HK-2 (cell line): ENCODE results near the gene ADAMTS9.

Source experiments
- DNase-seq: peaks from one replicate; pipeline ENCODE4 v3.0.0-alpha.2; 2018; ENCODE audit not compliant: unreplicated experiment

Gene ADAMTS9

GRCh38 chr3:64621275-64621674, 66.5 kb downstream of the ADAMTS9 start:
- DNase-seq = no peak

- no peak for DNase-seq
Observed at GRCh38 chr3:64620020-64620419, 67.8 kb downstream of the ADAMTS9 start.

- DNase-seq = no peak
Observed at GRCh38 chr3:64619216-64619615, 68.6 kb downstream of the ADAMTS9 start.

GRCh38 chr3:64617610-64618009, 70.2 kb downstream of the ADAMTS9 start:
- DNase-seq = no peak

GRCh38 chr3:64616953-64617352, 70.8 kb downstream of the ADAMTS9 start:
- no peak for DNase-seq

- no peak for DNase-seq
Observed at GRCh38 chr3:64612916-64613526, 74.8 kb downstream of the ADAMTS9 start.

- no peak for DNase-seq
Observed at GRCh38 chr3:64612082-64612860, 75.5 kb downstream of the ADAMTS9 start.

GRCh38 chr3:64608741-64609140, 79.1 kb downstream of the ADAMTS9 start:
- no peak for DNase-seq

GRCh38 chr3:64607032-64607551, 80.7 kb downstream of the ADAMTS9 start:
- DNase-seq = no peak

GRCh38 chr3:64604313-64604712, 83.5 kb downstream of the ADAMTS9 start:
- no peak for DNase-seq

- no peak for DNase-seq
Observed at GRCh38 chr3:64601824-64602223, 86.0 kb downstream of the ADAMTS9 start.

GRCh38 chr3:64600246-64600950, 87.4 kb downstream of the ADAMTS9 start:
- no peak for DNase-seq

GRCh38 chr3:64599651-64600050, 88.1 kb downstream of the ADAMTS9 start:
- DNase-seq = no peak

GRCh38 chr3:64595253-64595694, 92.5 kb downstream of the ADAMTS9 start:
- no peak for DNase-seq

GRCh38 chr3:64594134-64594533, 93.7 kb downstream of the ADAMTS9 start:
- DNase-seq = no peak

GRCh38 chr3:64593350-64593749, 94.5 kb downstream of the ADAMTS9 start:
- no peak for DNase-seq

GRCh38 chr3:64591615-64592014, 96.2 kb downstream of the ADAMTS9 start:
- no peak for DNase-seq

- DNase-seq = no peak
Observed at GRCh38 chr3:64588380-64588779, 99.4 kb downstream of the ADAMTS9 start.

GRCh38 chr3:64586952-64587351, 100.8 kb downstream of the ADAMTS9 start:
- no peak for DNase-seq

GRCh38 chr3:64584179-64584578, 103.6 kb downstream of the ADAMTS9 start:
- DNase-seq = no peak

GRCh38 chr3:64578797-64579196, 109.0 kb downstream of the ADAMTS9 start:
- DNase-seq = no peak

- no peak for DNase-seq
Observed at GRCh38 chr3:64578062-64578770, 109.6 kb downstream of the ADAMTS9 start.
